Rectal smooth muscle tissue (tissue), 1 donor: ENCODE data around the gene SWAP70.
"Not testable (repeated sequence)": the region's sequence is repeated elsewhere in the genome, so short reads cannot be mapped to it uniquely, and the experiment has no call there.

ENCODE experiments used
- H3K27ac ChIP-seq: one replicate; pipeline ENCODE4 v1.7.0; 2013; ENCODE audit warnings: low read depth, low read length, inconsistent platforms
- H3K27me3 ChIP-seq: one replicate; pipeline ENCODE4 v1.7.0; 2013; ENCODE audit warnings: low read length; ENCODE audit not compliant: control insufficient read depth, insufficient read depth
- H3K36me3 ChIP-seq: one replicate; pipeline ENCODE4 v1.7.0; 2013; ENCODE audit warnings: low read length; ENCODE audit not compliant: control insufficient read depth, insufficient read depth
- H3K4me1 ChIP-seq: one replicate; pipeline ENCODE4 v1.7.0; 2013; ENCODE audit warnings: low read length; ENCODE audit not compliant: control insufficient read depth, insufficient read depth
- H3K4me3 ChIP-seq: one replicate; pipeline ENCODE4 v1.7.0; 2013; ENCODE audit warnings: low read length
- H3K9ac ChIP-seq: one replicate; pipeline ENCODE4 v1.7.0; 2013; ENCODE audit warnings: low read length

Gene SWAP70

DNA sequence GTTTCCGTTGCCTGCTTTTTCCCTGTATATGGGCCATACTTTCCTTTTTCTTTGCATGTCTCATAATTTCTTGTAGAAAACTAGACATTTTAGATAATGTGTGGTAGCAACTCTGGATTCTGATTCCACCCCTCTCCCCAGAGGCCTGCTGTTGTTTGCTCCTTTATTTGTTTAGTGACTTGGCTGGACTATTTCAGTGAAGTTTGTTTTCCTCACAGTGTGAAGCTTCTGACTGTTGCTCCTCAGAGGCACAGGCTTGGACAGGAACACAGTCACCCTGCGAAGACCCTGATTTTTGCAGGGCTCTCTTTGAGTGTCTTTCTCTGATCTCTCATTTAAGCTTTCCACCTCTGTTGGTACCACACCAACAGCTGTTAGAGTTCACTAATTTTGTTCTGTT is 72.5 kb downstream of the SWAP70 start:
- Histone ChIP-seq H3K4me1 (no peaks in the 10 kb centered on the region), H3K36me3 (peaks cover 7% of the 10 kb centered on the region), H3K27me3 (no peaks in the 10 kb centered on the region), H3K4me3 (no peak overlapping the region), H3K27ac (no peak overlapping the region), H3K9ac (no peak overlapping the region)

DNA sequence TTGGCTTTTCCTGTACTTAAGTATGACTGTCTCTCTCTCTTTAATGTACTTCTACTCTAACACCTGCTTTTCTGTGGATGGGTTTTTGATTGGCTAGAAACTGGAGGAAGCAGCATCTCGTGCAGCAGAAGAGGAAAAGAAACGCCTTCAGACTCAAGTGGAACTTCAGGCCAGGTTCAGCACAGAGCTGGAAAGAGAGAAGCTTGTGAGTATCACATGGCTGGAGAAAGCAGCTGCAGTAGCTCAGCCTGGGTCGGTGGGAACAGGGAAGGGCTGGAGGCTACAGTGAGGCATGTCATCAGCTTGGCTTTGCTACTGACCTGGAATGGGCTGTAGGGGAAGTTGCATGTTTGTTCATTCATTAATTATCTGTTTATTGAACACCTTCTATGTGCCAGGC is 74.2 kb downstream of the SWAP70 start:
- H3K4me1 ChIP-seq = no peaks in the 10 kb centered on the region
- no peak overlapping the region for H3K27ac ChIP-seq
- no peak overlapping the region for H3K9ac ChIP-seq

DNA sequence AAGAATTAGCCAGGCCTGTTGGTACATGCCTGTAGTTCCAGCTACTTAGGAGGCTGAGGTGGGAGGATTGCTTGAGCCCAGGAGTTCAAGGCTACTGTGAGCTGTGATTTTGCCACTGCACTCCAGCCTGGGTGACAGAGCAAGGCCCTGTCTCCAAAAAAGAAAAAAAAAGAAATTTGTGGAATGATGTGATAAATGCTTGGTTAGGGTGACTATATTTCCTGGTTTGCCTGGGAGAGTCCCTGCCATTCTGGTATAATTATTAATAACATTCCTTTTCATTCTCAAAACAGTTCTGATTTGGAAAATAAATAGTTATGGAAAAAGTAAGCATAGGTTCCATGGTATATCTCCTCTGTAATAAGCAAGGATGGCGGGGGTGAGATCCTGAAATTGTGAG is 74.8 kb downstream of the SWAP70 start:
- Histone ChIP-seq H3K27ac (no peak overlapping the region), H3K9ac (no peak overlapping the region), H3K36me3 (peaks cover 6% of the 10 kb centered on the region), H3K4me3 (no peak overlapping the region), H3K27me3 (no peaks in the 10 kb centered on the region), H3K4me1 (no peaks in the 10 kb centered on the region)

More for the DNA sequence above, 74.2 kb downstream of the SWAP70 start:
- H3K36me3 ChIP-seq = peaks cover 6% of the 10 kb centered on the region
- no peaks in the 10 kb centered on the region for H3K27me3 ChIP-seq
- H3K4me3 ChIP-seq = no peak overlapping the region

DNA sequence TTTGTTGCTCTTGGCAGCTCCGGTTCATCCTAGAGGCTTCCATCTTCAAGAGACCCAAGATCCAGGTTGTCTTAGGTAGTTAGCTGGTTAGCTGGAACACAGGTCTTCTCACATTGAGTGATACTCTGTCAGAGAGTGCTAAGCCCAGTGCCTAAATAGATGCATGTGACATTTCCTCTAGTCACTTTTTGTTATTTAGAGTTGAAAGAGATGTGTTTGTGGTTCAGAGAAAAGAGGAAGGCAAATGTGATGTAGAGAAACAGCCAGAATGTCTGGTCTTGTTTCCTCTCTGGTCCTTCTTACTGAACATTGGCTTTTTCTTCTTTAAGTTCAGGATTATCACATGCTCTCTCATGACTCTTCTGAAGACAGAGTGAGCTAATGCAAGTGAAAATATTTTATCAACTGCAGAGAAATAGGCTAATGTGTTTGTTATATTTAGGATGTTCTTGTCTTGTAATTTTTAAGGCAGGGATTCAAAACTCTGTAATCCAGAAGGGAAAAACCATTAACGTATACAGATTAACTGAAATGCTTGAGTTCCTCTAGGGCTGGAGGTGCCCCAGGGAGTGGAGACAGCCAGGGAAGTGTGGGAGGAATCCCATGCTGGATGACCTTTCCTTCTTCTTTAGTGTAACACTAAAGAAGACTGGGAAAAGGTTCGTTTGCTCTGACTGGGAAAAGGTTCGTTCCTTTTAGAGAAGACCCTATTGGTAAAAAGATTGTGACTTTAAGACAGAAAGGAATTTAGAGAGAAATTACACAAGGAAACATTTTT is 75.4 kb downstream of the SWAP70 start:
- H3K36me3 ChIP-seq = peaks cover 6% of the 10 kb centered on the region

DNA sequence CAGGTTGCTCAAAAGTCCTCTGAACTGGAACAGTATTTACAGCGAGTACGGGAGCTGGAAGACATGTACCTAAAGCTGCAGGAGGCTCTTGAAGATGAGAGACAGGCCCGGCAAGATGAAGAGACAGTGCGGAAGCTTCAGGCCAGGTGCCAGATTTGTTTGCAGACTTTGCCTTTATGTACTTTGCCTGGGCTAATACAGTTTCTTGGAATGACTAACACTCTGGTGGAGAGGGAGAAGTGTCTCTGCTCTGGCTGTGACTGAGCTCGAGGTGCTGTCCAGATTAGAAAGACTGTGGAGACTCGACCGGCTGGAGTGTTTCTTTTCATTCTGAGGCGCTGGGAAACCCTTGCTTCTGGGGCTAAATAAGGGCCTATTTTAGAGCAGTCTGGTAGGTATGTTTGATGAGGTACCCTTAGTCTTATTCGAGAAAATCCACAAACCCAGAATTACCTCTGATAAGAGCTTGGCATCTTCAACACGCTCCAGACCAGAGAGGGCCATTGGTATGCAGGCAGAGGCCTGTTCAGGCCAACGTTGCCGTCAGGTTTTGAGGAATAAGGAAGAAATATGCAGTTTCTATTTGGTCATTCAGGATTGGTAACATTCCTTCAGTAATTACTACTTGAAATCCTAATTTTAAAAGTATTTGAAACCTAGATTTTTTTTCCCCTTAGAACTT is 76.5 kb downstream of the SWAP70 start:
- H3K4me3 ChIP-seq = no peak overlapping the region
- H3K9ac ChIP-seq = no peak overlapping the region
- H3K4me1 ChIP-seq = no peaks in the 10 kb centered on the region
- peaks cover 6% of the 10 kb centered on the region for H3K36me3 ChIP-seq
- H3K27ac ChIP-seq = no peak overlapping the region
- H3K27me3 ChIP-seq = no peaks in the 10 kb centered on the region

More for the DNA sequence above, 75.4 kb downstream of the SWAP70 start:
- H3K27ac ChIP-seq = no peak overlapping the region
- no peaks in the 10 kb centered on the region for H3K27me3 ChIP-seq
- H3K4me1 ChIP-seq = no peaks in the 10 kb centered on the region
- no peak overlapping the region for H3K9ac ChIP-seq
- H3K4me3 ChIP-seq = no peak overlapping the region

DNA sequence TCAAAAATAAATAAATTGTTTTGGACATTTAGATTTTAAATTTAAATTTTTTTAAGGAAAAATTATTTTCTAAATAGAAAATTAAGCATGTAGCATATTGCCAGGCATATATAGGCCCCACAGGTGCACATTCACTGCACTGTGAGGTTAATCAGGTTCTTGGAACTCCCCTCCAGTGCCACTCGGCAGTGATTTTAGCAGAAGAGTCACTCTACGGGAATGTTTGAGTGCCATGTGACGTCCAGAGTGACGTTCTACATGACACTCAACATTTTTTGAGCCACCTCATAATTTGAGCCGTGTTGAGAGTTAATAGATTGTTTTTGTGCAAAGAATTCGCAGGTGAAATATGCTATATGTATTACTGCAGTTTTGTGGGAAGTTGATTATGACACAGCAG is 77.4 kb downstream of the SWAP70 start:
- Histone ChIP-seq H3K4me3 (no peak overlapping the region), H3K9ac (no peak overlapping the region), H3K27ac (no peak overlapping the region), H3K27me3 (no peaks in the 10 kb centered on the region), H3K4me1 (no peaks in the 10 kb centered on the region), H3K36me3 (peaks cover 9% of the 10 kb centered on the region)

DNA sequence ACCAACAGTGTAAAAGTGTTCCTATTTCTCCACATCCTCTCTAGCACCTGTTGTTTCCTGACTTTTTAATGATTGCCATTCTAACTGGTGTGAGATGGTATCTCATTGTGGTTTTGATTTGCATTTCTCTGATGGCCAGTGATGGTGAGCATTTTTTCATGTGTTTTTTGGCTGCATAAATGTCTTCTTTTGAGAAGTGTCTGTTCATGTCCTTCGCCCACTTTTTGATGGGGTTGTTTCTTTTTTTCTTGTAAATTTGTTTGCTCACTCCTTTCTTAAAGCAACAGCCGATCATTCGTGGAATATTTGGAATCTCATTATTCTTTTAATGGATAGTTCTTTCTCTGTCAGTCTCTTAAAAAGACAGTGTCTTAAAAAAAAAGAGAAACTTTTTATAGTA is 79.6 kb downstream of the SWAP70 start:
- H3K27ac ChIP-seq, H3K27me3 ChIP-seq, H3K4me1 ChIP-seq, H3K36me3 ChIP-seq, H3K9ac ChIP-seq, H3K4me3 ChIP-seq: not testable (repeated sequence)

DNA sequence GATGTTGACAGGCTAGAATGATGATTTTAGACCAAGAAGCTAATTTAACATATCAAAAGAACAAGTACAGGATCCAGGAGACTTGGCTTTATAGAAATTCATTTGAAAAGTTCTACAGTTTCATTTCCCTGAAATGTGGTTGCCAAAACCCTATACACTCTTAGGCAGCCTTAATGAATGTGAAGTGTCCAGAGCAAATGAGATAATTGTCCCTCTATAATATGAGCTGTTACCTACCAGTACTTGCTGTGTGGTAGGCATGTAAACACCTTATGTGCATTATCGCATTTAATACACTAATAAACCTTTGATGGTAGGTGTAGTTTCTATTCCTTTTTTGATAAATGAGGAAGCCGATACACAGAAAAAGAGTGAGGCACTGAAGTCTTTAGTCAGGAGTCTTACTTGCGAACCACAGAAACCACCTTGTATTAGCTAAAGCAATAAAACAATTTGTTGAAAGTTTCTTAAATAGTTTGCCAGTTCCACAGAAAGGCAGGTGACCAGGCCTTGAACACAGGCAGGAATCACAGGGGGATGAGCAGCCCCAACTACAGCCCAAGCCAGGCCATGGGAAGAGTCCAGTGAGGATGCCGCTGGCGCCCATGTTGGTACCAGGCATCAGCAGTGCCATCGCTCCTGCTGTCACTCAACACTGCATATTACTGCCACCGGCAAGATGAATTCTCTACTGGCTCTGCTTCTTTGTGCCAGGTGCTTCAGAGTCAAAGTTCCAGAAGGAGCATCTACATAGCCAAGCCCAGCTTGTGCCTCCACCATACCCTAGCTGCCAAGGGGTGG is 81.7 kb downstream of the SWAP70 start:
- H3K27ac ChIP-seq = no peak overlapping the region
- H3K9ac ChIP-seq = no peak overlapping the region
- H3K4me1 ChIP-seq = peaks cover 3% of the 10 kb centered on the region
- H3K36me3 ChIP-seq = peaks cover 7% of the 10 kb centered on the region
- H3K4me3 ChIP-seq = no peak overlapping the region
- H3K27me3 ChIP-seq = no peaks in the 10 kb centered on the region

DNA sequence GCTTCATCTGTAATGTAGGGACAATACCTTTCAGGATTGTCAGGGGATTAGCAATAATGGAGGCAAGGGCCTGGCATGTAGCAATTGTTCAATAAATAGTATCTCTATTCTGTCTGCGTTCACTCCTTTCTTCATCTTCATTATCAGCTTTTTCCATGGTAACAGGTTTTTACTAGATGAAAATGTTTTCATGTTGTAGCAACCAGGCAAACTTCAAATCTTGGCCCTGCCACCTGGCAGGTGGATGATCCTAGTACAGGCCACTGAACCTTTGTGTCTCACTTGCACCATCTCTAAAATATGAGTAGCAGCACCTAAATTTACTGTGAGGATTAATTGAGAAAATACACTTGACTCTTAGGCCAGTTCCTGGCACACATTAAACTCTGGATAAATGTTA is 83.4 kb downstream of the SWAP70 start:
- Histone ChIP-seq H3K4me3 (no peak overlapping the region), H3K27me3 (no peaks in the 10 kb centered on the region), H3K27ac (no peak overlapping the region), H3K4me1 (peaks cover 3% of the 10 kb centered on the region), H3K36me3 (peaks cover 8% of the 10 kb centered on the region), H3K9ac (no peak overlapping the region)

DNA sequence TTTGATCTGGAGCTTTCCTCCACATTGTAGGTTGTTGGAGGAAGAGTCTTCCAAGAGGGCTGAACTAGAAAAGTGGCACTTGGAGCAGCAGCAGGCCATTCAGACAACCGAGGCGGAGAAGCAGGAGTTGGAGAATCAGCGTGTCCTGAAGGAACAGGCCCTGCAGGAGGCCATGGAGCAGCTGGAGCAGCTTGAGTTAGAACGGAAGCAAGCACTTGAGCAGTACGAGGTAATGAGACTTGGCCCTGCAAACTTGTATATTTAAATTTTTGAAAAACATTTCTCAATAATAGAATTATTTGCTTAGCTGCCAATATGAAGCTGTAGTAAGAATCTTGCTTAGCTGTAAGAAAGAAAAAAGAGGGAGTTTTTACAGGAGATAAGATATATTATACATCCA is 84.0 kb downstream of the SWAP70 start:
- peaks cover 6% of the 10 kb centered on the region for H3K36me3 ChIP-seq
- H3K9ac ChIP-seq = no peak overlapping the region
- H3K4me1 ChIP-seq = peaks cover 3% of the 10 kb centered on the region
- no peaks in the 10 kb centered on the region for H3K27me3 ChIP-seq
- H3K27ac ChIP-seq = no peak overlapping the region
- no peak overlapping the region for H3K4me3 ChIP-seq

DNA sequence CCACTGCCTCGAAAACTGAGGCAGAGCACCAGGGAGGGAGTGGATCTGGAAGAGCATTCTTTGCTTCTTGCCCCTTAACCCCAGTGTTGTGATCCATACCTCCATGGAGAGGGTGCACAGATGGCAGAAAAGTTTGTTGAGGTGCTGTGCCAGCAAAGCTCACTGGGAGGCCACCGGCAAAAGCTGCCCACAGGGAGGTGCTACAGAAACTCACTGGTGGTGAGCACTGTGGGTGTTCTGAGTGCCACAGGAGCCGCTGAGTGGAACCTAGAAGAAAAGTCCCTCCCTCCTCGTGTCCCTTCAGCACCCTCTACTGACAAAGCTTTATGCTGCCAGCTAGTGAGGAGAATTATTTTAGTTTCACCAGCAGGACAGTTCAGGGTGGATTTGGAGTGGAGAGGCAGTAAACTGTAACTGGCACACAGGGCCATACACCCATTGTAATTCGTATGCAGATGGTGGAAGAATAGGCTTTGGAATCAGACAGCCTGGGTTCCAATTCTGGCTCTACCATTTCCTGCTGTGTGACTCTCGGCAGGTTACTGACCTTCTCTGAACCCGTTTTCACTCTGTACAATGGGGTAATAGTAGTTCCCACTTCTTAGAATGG is 84.6 kb downstream of the SWAP70 start:
- peaks cover 3% of the 10 kb centered on the region for H3K4me1 ChIP-seq
- peaks cover 6% of the 10 kb centered on the region for H3K36me3 ChIP-seq
- no peaks in the 10 kb centered on the region for H3K27me3 ChIP-seq
- H3K4me3 ChIP-seq = peak overlapping the region; percentile 9
- peak overlapping the region; percentile 4 for H3K27ac ChIP-seq
- no peak overlapping the region for H3K9ac ChIP-seq

DNA sequence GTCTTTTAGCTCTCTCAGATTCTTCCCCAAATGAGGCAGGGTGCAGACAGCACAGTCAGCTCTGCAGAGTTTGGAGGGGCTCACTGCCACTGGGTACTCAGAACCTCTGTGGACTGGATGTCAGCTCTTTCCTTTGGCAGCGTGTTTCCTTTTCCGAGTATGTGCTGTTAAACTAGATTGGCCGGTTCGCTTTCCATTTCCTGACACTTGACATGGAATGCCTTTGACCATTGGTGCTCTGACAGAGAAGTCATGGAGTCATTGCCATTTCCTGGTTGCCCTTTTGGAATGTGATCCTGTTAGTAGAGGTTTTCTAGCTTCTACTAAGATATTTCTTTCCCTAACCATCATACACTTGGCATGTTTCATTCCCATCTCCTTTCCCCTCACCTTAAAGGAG is 86.7 kb downstream of the SWAP70 start:
- peaks cover 6% of the 10 kb centered on the region for H3K36me3 ChIP-seq

More for the DNA sequence above, 86.7 kb downstream of the SWAP70 start:
- no peak overlapping the region for H3K27ac ChIP-seq
- H3K4me1 ChIP-seq = peaks cover 3% of the 10 kb centered on the region
- no peak overlapping the region for H3K4me3 ChIP-seq
- H3K27me3 ChIP-seq = no peaks in the 10 kb centered on the region
- H3K9ac ChIP-seq = no peak overlapping the region
